Endothelial cell of umbilical vein (primary cell): ENCODE data around the gene STON2.

Experiments
- JUN ChIP-seq: IDR thresholded peaks from 2 replicates; pipeline ENCODE4 v1.6.1; 2011; ENCODE audit warnings: borderline replicate concordance, low read depth; ENCODE audit not compliant: insufficient read length, insufficient read depth
- MAX ChIP-seq: IDR thresholded peaks from 2 replicates; pipeline ENCODE4 v1.6.1; 2011; ENCODE audit not compliant: insufficient read depth, insufficient read length
- POLR2A ChIP-seq: IDR thresholded peaks from 2 replicates; pipeline ENCODE4 v1.6.1; 2012; ENCODE audit warnings: low read depth, mild to moderate bottlenecking, control low read depth, low read length
- POLR2AphosphoS5 ChIP-seq: IDR thresholded peaks from 2 replicates; pipeline ENCODE4 v1.6.1; 2012; ENCODE audit warnings: low read depth, mild to moderate bottlenecking, control low read depth, low read length, moderate library complexity; ENCODE audit not compliant: insufficient read depth
- TF ChIP-seq, protein P1 (sequence below), 2 donors: IDR thresholded peaks; 1 replicate in 1 of 2; 2 replicates in 1 of 2; pipeline ENCODE4 v1.5.1; 2011; ENCODE audit warnings: low read length in 2 of 2, mild to moderate bottlenecking in 2 of 2, moderate library complexity in 2 of 2, control low read depth in 1 of 2, inconsistent platforms in 1 of 2, low read depth in 1 of 2; ENCODE audit not compliant: insufficient read depth in 1 of 2; ENCODE audit errors: extremely low read depth in 1 of 2

GRCh38 chr14:81371802-81372201 is 28.3 kb downstream of the STON2 start:
- TF ChIP-seq, protein P1, sequence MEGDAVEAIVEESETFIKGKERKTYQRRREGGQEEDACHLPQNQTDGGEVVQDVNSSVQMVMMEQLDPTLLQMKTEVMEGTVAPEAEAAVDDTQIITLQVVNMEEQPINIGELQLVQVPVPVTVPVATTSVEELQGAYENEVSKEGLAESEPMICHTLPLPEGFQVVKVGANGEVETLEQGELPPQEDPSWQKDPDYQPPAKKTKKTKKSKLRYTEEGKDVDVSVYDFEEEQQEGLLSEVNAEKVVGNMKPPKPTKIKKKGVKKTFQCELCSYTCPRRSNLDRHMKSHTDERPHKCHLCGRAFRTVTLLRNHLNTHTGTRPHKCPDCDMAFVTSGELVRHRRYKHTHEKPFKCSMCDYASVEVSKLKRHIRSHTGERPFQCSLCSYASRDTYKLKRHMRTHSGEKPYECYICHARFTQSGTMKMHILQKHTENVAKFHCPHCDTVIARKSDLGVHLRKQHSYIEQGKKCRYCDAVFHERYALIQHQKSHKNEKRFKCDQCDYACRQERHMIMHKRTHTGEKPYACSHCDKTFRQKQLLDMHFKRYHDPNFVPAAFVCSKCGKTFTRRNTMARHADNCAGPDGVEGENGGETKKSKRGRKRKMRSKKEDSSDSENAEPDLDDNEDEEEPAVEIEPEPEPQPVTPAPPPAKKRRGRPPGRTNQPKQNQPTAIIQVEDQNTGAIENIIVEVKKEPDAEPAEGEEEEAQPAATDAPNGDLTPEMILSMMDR (IDR thresholded peaks at IDR 0.05; ENCODE audit: extremely low read depth in 1 of 2, insufficient read depth in 1 of 2, low read depth in 1 of 2, low read length in 2 of 2): no peak
- TF ChIP-seq JUN: no peak
- TF ChIP-seq POLR2A: no peak
- TF ChIP-seq POLR2AphosphoS5: no peak
- no peak for TF ChIP-seq MAX
